Fibroblast of lung (primary cell): ENCODE results near the gene BBIP1. TPM values are rescaled to one million over a fixed set of nuclear protein-coding genes. Genes with fewer than 3 reads are reported as not detected.

ENCODE experiments used
- DNase-seq, 2 donors: peaks; one replicate each; pipeline versions ENCODE4 v3.0.0 to v3.0.0-alpha.2; 2010; ENCODE audit warnings: low read depth in 2 of 2
- H2AFZ ChIP-seq: 2 replicates; pipeline ENCODE4 v1.5.1; 2012; ENCODE audit warnings: low read length, control low read depth, inconsistent platforms
- H3K27ac ChIP-seq: 2 replicates; pipeline ENCODE4 v1.5.1; 2011; ENCODE audit warnings: low read length, control low read depth; ENCODE audit not compliant: insufficient read depth
- H3K27me3 ChIP-seq: 2 replicates; pipeline ENCODE4 v1.5.1; 2011; ENCODE audit warnings: mild to moderate bottlenecking, low read length; ENCODE audit not compliant: control insufficient read depth, insufficient read depth
- H3K36me3 ChIP-seq: 2 replicates; pipeline ENCODE4 v1.5.1; 2011; ENCODE audit warnings: low read length; ENCODE audit not compliant: control insufficient read depth, insufficient read depth
- H3K4me1 ChIP-seq: 2 replicates; pipeline ENCODE4 v1.5.1; 2011; ENCODE audit warnings: low read length; ENCODE audit not compliant: control insufficient read depth, insufficient read depth; ENCODE audit errors: extremely low read depth
- H3K4me2 ChIP-seq: 2 replicates; pipeline ENCODE4 v1.5.1; 2011; ENCODE audit warnings: low read length, control low read depth; ENCODE audit not compliant: insufficient read depth; ENCODE audit errors: extremely low read depth
- H3K4me3 ChIP-seq, 4 experiments: fragments of 200-600 bp in 1 of 4; sonication (generic) in 1 of 4; replicated peaks in 1 of 4; 2 replicates each; pipeline ENCODE4 v1.5.1; 2011 to 2016; ENCODE audit warnings: low read length in 4 of 4, low read depth in 3 of 4, mild to moderate bottlenecking in 3 of 4, control low read depth in 2 of 4, inconsistent platforms in 1 of 4, mixed read lengths in 1 of 4; ENCODE audit not compliant: insufficient read depth in 1 of 4; ENCODE audit errors: control extremely low read depth in 1 of 4
- H3K79me2 ChIP-seq: 2 replicates; pipeline ENCODE4 v1.5.1; 2012; ENCODE audit warnings: mild to moderate bottlenecking, low read length, inconsistent platforms; ENCODE audit not compliant: control insufficient read depth, insufficient read depth
- H3K9ac ChIP-seq: 2 replicates; pipeline ENCODE4 v1.5.1; 2011; ENCODE audit warnings: mild to moderate bottlenecking, low read length, control low read depth; ENCODE audit not compliant: insufficient read depth
- H3K9me3 ChIP-seq: 2 replicates; pipeline ENCODE4 v1.5.1; 2012; ENCODE audit warnings: low read depth, low read length; ENCODE audit not compliant: control insufficient read depth, insufficient read depth
- H4K20me1 ChIP-seq: 2 replicates; pipeline ENCODE4 v1.5.1; 2011; ENCODE audit warnings: low read length; ENCODE audit not compliant: control insufficient read depth, insufficient read depth; ENCODE audit errors: extremely low read depth
- EZH2 ChIP-seq: IDR thresholded peaks from 2 replicates; pipeline ENCODE4 v1.5.1; 2012; ENCODE audit warnings: low read length, control low read depth, mild to moderate bottlenecking; ENCODE audit errors: missing control alignments
- polyA plus RNA-seq, 2 donors: library from polyadenylated mRNA; depleted of rRNA in 1 of 2; stranded (reverse) in 1 of 2; unstranded in 1 of 2; fragments of >200 nt; gene quantifications; 2 replicates each; pipeline ENCODE4 v1.2.1, GENCODE V29; 2011 to 2012; ENCODE audit warnings: missing spikeins in 1 of 2
- total RNA-seq: library from RNA; depleted of rRNA; stranded (reverse); fragments of >200 nt; gene quantifications from 2 replicates; pipeline ENCODE4 v1.2.1, GENCODE V29; 2014
- TF ChIP-seq, protein P1 (sequence below), 2 donors: IDR thresholded peaks in 1 of 2; conservative IDR thresholded peaks in 1 of 2; 1 replicate in 1 of 2; 2 replicates in 1 of 2; pipeline ENCODE4 v1.5.1; 2011 to 2012; ENCODE audit warnings: low read length in 2 of 2, control low read depth in 1 of 2, inconsistent platforms in 1 of 2, low read depth in 1 of 2, mild to moderate bottlenecking in 1 of 2

The BBIP1 gene
- total and polyA plus RNA-seq, 2 donors (not counting 1 experiment from before 2014, with no cell fraction given), result 30.1 to 31.7 TPM

DNA sequence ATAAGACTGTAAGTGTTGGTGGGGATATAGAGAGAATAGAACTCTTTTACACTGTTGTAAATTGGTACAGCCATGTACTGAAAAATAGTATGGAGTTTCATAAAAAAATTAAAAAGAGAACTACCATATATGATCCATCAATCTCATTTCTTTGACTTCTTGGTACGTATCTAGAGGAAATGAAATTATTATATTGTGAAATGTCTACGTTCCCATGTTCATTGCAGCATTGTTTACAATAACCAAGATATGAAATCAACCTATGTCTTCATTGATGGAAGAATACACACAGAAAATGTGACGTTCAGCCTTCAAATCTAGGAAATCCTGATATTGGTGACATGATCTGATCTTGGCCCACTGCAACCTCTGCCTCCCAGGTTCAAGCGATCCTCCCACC is 32.4 kb upstream of the BBIP1 start:
- H3K4me2 ChIP-seq, result no peak overlapping the region
- peaks cover 2% of the 10 kb centered on the region for H3K4me1 ChIP-seq
- H3K9me3 ChIP-seq, result no peaks in the 10 kb centered on the region
- peaks cover 3% of the 10 kb centered on the region for H3K36me3 ChIP-seq
- no peak for TF ChIP-seq EZH2
- TF ChIP-seq, protein P1, sequence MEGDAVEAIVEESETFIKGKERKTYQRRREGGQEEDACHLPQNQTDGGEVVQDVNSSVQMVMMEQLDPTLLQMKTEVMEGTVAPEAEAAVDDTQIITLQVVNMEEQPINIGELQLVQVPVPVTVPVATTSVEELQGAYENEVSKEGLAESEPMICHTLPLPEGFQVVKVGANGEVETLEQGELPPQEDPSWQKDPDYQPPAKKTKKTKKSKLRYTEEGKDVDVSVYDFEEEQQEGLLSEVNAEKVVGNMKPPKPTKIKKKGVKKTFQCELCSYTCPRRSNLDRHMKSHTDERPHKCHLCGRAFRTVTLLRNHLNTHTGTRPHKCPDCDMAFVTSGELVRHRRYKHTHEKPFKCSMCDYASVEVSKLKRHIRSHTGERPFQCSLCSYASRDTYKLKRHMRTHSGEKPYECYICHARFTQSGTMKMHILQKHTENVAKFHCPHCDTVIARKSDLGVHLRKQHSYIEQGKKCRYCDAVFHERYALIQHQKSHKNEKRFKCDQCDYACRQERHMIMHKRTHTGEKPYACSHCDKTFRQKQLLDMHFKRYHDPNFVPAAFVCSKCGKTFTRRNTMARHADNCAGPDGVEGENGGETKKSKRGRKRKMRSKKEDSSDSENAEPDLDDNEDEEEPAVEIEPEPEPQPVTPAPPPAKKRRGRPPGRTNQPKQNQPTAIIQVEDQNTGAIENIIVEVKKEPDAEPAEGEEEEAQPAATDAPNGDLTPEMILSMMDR (conservative IDR thresholded peaks at IDR 0.05 in 1 of 2, IDR thresholded peaks at IDR 0.05 in 1 of 2; ENCODE audit: low read depth in 1 of 2, low read length in 2 of 2), result no peak
- no peak overlapping the region for H3K9ac ChIP-seq
- no peak overlapping the region for H2AFZ ChIP-seq
- H3K27ac ChIP-seq, result no peak overlapping the region
- DNase-seq, result no peak
- H3K79me2 ChIP-seq, result peaks cover 37% of the 10 kb centered on the region
- no peaks in the 10 kb centered on the region for H4K20me1 ChIP-seq
- H3K27me3 ChIP-seq, result no peaks in the 10 kb centered on the region
- no peak overlapping the region for H3K4me3 ChIP-seq

- Histone ChIP-seq H3K4me1 (peaks cover 2% of the 10 kb centered on the region), H3K27ac (no peak overlapping the region), H3K79me2 (peaks cover 50% of the 10 kb centered on the region), H3K9me3 (no peaks in the 10 kb centered on the region), H3K36me3 (peaks cover 3% of the 10 kb centered on the region), H3K4me2 (no peak overlapping the region), H3K4me3 (no peak overlapping the region), H3K27me3 (no peaks in the 10 kb centered on the region), H4K20me1 (no peaks in the 10 kb centered on the region), H2AFZ (no peak overlapping the region), H3K9ac (no peak overlapping the region)
- DNase-seq, result peak; percentile 16 to 62
- no peak for TF ChIP-seq EZH2
- TF ChIP-seq, protein P1 (conservative IDR thresholded peaks at IDR 0.05 in 1 of 2, IDR thresholded peaks at IDR 0.05 in 1 of 2; ENCODE audit: low read depth in 1 of 2, low read length in 2 of 2), result no peak
These were observed 28.1 kb upstream of the BBIP1 start for GRCh38 chr10:110947061-110947595.

DNA sequence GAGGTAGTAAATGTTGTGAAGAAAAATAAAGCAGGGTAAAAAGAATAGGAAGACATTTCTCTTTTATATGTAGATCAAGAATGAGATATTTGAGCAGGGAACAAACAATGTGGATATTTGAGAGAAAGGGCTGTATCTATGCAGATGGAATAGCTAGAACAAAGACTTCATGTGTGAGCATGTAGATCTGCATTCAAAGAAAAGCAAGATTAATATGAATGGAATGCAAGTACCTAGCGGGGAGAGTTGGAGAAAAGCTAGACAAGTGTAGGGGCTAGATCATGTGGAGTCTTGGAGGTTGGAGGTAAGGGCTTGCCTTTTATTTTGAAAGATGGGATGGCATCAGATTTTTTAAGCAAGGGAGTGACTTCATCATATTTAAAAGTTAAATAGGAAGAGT is 27.5 kb upstream of the BBIP1 start:
- H3K4me1 ChIP-seq, result peaks cover 2% of the 10 kb centered on the region
- H3K79me2 ChIP-seq, result peaks cover 49% of the 10 kb centered on the region
- H3K27me3 ChIP-seq, result no peaks in the 10 kb centered on the region
- peaks cover 3% of the 10 kb centered on the region for H3K36me3 ChIP-seq
- no peak for TF ChIP-seq EZH2
- TF ChIP-seq, protein P1 (conservative IDR thresholded peaks at IDR 0.05 in 1 of 2, IDR thresholded peaks at IDR 0.05 in 1 of 2; ENCODE audit: low read depth in 1 of 2, low read length in 2 of 2), result no peak
- no peak overlapping the region for H3K9ac ChIP-seq
- H2AFZ ChIP-seq, result no peak overlapping the region
- H3K4me3 ChIP-seq, result no peak overlapping the region
- peak in 1 of 2 donors; percentile 29 for DNase-seq
- no peak overlapping the region for H3K4me2 ChIP-seq
- H3K9me3 ChIP-seq, result no peaks in the 10 kb centered on the region
- no peaks in the 10 kb centered on the region for H4K20me1 ChIP-seq
- H3K27ac ChIP-seq, result no peak overlapping the region
